MM.1S (cell line): ENCODE data around the gene SOCS2.

Experiments used
- EZH2 ChIP-seq: fragments of 300-600 bp; sonication (generic); optimal IDR thresholded peaks from 2 replicates; pipeline ENCODE3; 2017; ENCODE audit warnings: low read depth, mild to moderate bottlenecking, antibody characterized with exemption, low read length, mixed read lengths
- TF ChIP-seq, protein P1 (sequence below): fragments of 300-600 bp; sonication (generic); IDR thresholded peaks from 2 replicates; pipeline ENCODE4 v1.5.1; 2016; ENCODE audit warnings: antibody characterized with exemption, low read length, mixed read lengths

- TF ChIP-seq, protein P1, sequence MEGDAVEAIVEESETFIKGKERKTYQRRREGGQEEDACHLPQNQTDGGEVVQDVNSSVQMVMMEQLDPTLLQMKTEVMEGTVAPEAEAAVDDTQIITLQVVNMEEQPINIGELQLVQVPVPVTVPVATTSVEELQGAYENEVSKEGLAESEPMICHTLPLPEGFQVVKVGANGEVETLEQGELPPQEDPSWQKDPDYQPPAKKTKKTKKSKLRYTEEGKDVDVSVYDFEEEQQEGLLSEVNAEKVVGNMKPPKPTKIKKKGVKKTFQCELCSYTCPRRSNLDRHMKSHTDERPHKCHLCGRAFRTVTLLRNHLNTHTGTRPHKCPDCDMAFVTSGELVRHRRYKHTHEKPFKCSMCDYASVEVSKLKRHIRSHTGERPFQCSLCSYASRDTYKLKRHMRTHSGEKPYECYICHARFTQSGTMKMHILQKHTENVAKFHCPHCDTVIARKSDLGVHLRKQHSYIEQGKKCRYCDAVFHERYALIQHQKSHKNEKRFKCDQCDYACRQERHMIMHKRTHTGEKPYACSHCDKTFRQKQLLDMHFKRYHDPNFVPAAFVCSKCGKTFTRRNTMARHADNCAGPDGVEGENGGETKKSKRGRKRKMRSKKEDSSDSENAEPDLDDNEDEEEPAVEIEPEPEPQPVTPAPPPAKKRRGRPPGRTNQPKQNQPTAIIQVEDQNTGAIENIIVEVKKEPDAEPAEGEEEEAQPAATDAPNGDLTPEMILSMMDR = no peak
- no peak for TF ChIP-seq EZH2
These were observed 11.3 kb downstream of the SOCS2 start for GRCh38 chr12:93583627-93584392.
